Large intestine (tissue), 3 donors: ENCODE results near the gene TENM4. TPM values are rescaled to one million over a fixed set of nuclear protein-coding genes. Genes with fewer than 3 reads are reported as not detected.

Source experiments
- DNase-seq, 2 donors: peaks; one replicate each; pipeline versions ENCODE4 v3.0.0 to v3.0.0-alpha.2; 2013
- H3K27ac ChIP-seq: one replicate; pipeline ENCODE4 v1.5.1; 2013; ENCODE audit warnings: low read length
- H3K27me3 ChIP-seq: 2 replicates; pipeline ENCODE4 v1.6.1; 2013; ENCODE audit warnings: low read length; ENCODE audit not compliant: control insufficient read depth, insufficient read depth
- H3K36me3 ChIP-seq: 2 replicates; pipeline ENCODE4 v1.6.1; 2013; ENCODE audit warnings: low read length; ENCODE audit not compliant: control insufficient read depth, insufficient read depth
- H3K4me1 ChIP-seq: one replicate; pipeline ENCODE4 v1.6.1; 2013; ENCODE audit warnings: low read length; ENCODE audit not compliant: control insufficient read depth, insufficient read depth
- H3K4me3 ChIP-seq: one replicate; pipeline ENCODE4 v1.5.1; 2013; ENCODE audit warnings: low read length
- H3K9me3 ChIP-seq: one replicate; pipeline ENCODE4 v1.6.1; 2013; ENCODE audit warnings: mild to moderate bottlenecking, low read depth, low read length, moderate library complexity; ENCODE audit not compliant: control insufficient read depth
- WGBS: methylation state at CpG from one replicate; pipeline ENCODE4 v1.1.5; 2013; ENCODE audit warnings: low lambda C conversion rate; ENCODE audit not compliant: insufficient coverage; 5-methylcytosine and 5-hydroxymethylcytosine counted together
- polyA plus RNA-seq: library from polyadenylated mRNA; unstranded; fragments of 120-200 nt; gene quantifications from one replicate; pipeline ENCODE4 v1.2.1, GENCODE V29; 2013

The TENM4 gene
- polyA plus RNA-seq, 1 donor, result 2.1 TPM

GRCh38 chr11:78753297-78753696 is 687.5 kb downstream of the TENM4 start:
- H3K4me3 ChIP-seq, result no peak overlapping the region
- no peaks in the 10 kb centered on the region for H3K27me3 ChIP-seq
- no peaks in the 10 kb centered on the region for H3K9me3 ChIP-seq
- no peaks in the 10 kb centered on the region for H3K36me3 ChIP-seq
- no CpG with 5 or more reads among the region's 1 CpG for WGBS
- H3K27ac ChIP-seq, result no peak overlapping the region
- H3K4me1 ChIP-seq, result no peaks in the 10 kb centered on the region
- no peak for DNase-seq

- no peak overlapping the region for H3K4me3 ChIP-seq
- H3K27me3 ChIP-seq, result no peaks in the 10 kb centered on the region
- no peaks in the 10 kb centered on the region for H3K9me3 ChIP-seq
- WGBS, result no CpG with 5 or more reads among the region's 2 CpGs
- H3K27ac ChIP-seq, result no peak overlapping the region
- no peak for DNase-seq
- H3K36me3 ChIP-seq, result no peaks in the 10 kb centered on the region
- H3K4me1 ChIP-seq, result no peaks in the 10 kb centered on the region
Measured at GRCh38 chr11:78752494-78752893, 688.3 kb downstream of the TENM4 start.

- Histone ChIP-seq H3K9me3 (no peaks in the 10 kb centered on the region), H3K27ac (no peak overlapping the region), H3K4me3 (no peak overlapping the region), H3K27me3 (no peaks in the 10 kb centered on the region), H3K4me1 (no peaks in the 10 kb centered on the region), H3K36me3 (no peaks in the 10 kb centered on the region)
- WGBS, result 83% methylated on average over 1 of the region's 7 CpGs
- no peak for DNase-seq
Measured at GRCh38 chr11:78748918-78749690, 691.7 kb downstream of the TENM4 start.

GRCh38 chr11:78744949-78745348 is 695.9 kb downstream of the TENM4 start:
- 100% methylated on average over 2 of the region's 5 CpGs for WGBS
- no peaks in the 10 kb centered on the region for H3K27me3 ChIP-seq
- H3K4me1 ChIP-seq, result no peaks in the 10 kb centered on the region

GRCh38 chr11:78744202-78744601 is 696.6 kb downstream of the TENM4 start:
- Histone ChIP-seq H3K4me3 (no peak overlapping the region), H3K9me3 (no peaks in the 10 kb centered on the region), H3K27ac (no peak overlapping the region), H3K36me3 (no peaks in the 10 kb centered on the region), H3K27me3 (no peaks in the 10 kb centered on the region), H3K4me1 (no peaks in the 10 kb centered on the region)
- DNase-seq, result no peak
- WGBS, result 90% methylated on average over 2 of the region's 6 CpGs

More at GRCh38 chr11:78744949-78745348, 695.9 kb downstream of the TENM4 start:
- Histone ChIP-seq H3K36me3 (no peaks in the 10 kb centered on the region), H3K9me3 (no peaks in the 10 kb centered on the region), H3K4me3 (no peak overlapping the region), H3K27ac (no peak overlapping the region)
- DNase-seq, result no peak

- DNase-seq, result no peak
- Histone ChIP-seq H3K4me3 (no peak overlapping the region), H3K27me3 (no peaks in the 10 kb centered on the region), H3K9me3 (no peaks in the 10 kb centered on the region), H3K27ac (no peak overlapping the region), H3K36me3 (no peaks in the 10 kb centered on the region), H3K4me1 (no peaks in the 10 kb centered on the region)
- 80% methylated on average over 1 of the region's 6 CpGs for WGBS
Measured at GRCh38 chr11:78742430-78742829, 698.4 kb downstream of the TENM4 start.

GRCh38 chr11:78741741-78742140 is 699.1 kb downstream of the TENM4 start:
- Histone ChIP-seq H3K4me1 (no peaks in the 10 kb centered on the region), H3K4me3 (no peak overlapping the region), H3K27ac (no peak overlapping the region), H3K36me3 (no peaks in the 10 kb centered on the region), H3K27me3 (no peaks in the 10 kb centered on the region), H3K9me3 (no peaks in the 10 kb centered on the region)
- no peak for DNase-seq
- no CpG with 5 or more reads among the region's 7 CpGs for WGBS

GRCh38 chr11:78740199-78741071 is 700.4 kb downstream of the TENM4 start:
- H3K4me3 ChIP-seq, result no peak overlapping the region
- no peak for DNase-seq
- H3K27ac ChIP-seq, result no peak overlapping the region
- no CpG with 5 or more reads among the region's 12 CpGs for WGBS
- no peaks in the 10 kb centered on the region for H3K27me3 ChIP-seq
- no peaks in the 10 kb centered on the region for H3K4me1 ChIP-seq
- no peaks in the 10 kb centered on the region for H3K9me3 ChIP-seq
- H3K36me3 ChIP-seq, result no peaks in the 10 kb centered on the region

GRCh38 chr11:78737891-78738290 is 702.9 kb downstream of the TENM4 start:
- H3K36me3 ChIP-seq, result no peaks in the 10 kb centered on the region
- H3K4me3 ChIP-seq, result no peak overlapping the region
- H3K9me3 ChIP-seq, result no peaks in the 10 kb centered on the region
- WGBS, result no CpG with 5 or more reads among the region's 1 CpG
- H3K27me3 ChIP-seq, result no peaks in the 10 kb centered on the region
- no peaks in the 10 kb centered on the region for H3K4me1 ChIP-seq
- DNase-seq, result no peak
- no peak overlapping the region for H3K27ac ChIP-seq

- Histone ChIP-seq H3K27ac (no peak overlapping the region), H3K4me1 (no peaks in the 10 kb centered on the region), H3K36me3 (no peaks in the 10 kb centered on the region), H3K4me3 (no peak overlapping the region), H3K9me3 (no peaks in the 10 kb centered on the region), H3K27me3 (no peaks in the 10 kb centered on the region)
- WGBS, result 83% methylated on average over 1 of the region's 3 CpGs
- no peak for DNase-seq
Measured at GRCh38 chr11:78737301-78737700, 703.5 kb downstream of the TENM4 start.
